GDM1 (cell line): Measurements from ENCODE around the gene APOBEC3A.
"Not testable (repeated sequence)": the region's sequence is repeated elsewhere in the genome, so short reads cannot be mapped to it uniquely, and the experiment has no call there.

Experiments used
- DNase-seq: peaks from one replicate; lab custom pipeline; 2025; lab: John Stamatoyannopoulos, UW

The APOBEC3A gene

DNA sequence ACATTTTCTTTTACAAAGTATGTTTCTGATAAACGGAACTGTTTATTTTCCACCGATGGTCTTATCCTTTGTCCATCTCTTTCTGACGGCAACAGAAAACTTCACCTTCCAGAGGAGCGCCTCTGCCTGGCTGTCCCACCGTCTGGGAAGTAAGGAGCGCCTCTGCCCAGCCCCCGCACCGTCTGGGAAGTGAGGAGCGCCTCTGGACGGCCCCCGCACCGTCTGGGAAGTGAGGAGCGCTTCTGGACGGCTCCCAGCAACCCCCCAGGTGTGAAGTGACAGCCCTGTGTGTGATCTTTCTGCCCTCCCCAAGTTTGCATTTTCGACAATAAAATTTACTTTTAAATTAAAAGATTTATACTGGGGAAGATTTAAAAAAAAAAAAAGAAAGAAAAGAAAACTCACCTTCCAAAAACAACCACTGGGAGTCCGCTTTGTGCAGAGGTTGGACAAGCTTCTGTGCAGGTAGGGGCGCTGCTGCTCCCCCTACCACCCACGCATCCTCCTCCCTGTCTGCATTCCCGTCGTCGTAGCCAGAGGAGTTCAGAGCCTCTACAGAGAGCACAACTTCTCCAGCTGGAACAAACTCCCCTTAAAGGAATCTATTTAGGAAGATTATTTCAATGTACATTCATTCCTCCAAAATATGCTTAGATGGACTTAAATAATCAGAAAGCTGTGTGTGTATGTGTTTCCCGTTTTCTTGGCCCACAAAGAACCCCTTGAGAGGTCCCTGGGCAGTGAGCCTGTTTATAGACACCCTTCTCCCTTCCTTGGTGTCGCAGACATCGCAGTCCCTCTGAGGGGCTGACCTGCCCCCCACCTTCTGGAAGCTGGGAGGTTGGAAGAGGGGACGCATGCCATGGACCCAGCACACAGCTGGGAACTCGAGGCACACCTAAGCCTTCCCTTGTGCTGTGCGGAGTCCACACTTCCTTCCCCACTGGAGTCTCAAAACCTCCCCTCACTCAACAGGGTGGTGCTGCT lies 23.9 kb downstream of the APOBEC3A start:
- DNase-seq = no peak

DNA sequence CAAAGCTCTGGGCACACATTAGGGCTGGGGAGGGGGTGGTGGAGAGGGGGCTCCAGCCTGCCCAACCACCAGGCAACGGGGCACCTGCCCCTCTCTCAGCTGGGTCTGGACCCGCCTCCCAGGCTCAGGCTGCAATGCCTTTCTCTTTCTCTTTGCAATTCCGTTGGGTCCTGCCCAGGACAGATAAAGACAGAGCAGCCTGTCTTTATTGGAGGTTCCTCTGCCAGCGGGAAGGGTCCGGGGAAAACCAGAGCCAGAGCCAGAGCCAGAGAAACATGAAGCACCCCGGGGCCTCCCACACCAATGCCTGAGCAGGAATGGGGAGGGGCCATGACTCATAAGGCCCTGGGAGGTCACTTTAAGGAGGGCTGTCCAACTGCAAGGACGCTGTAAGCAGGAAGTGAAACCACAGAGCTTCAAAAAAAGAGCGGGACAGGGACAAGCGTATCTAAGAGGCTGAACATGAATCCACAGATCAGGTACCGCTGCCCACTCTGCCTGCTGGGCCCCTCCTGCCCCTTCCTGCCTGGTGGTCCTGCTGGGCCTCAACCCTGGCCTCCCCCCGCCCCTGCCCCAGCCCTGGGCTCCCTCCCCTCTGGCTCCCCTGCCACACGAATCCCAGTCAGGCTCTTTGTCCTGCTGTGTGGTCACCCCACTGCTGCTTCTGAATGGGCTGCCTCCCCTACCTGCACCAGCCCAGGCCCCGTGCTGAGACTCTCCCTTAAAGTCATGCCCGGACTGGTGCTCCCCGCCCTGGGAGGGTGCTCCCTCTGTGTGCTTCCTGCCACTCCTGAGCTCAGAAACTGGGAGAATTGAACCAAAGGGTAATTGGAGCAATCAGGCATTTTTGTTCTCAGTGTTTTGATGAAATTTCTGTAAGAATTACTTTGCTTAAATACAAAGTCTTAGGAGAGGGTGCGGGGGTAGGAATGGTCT lies 24.9 kb downstream of the APOBEC3A start, which contains the start of gene APOBEC3B:
APOBEC3B (plus strand) TSS at position 356 of the 936 bp plus-strand sequence; CDS start at position 463, 107 bp downstream.
- DNase-seq = no peak

DNA sequence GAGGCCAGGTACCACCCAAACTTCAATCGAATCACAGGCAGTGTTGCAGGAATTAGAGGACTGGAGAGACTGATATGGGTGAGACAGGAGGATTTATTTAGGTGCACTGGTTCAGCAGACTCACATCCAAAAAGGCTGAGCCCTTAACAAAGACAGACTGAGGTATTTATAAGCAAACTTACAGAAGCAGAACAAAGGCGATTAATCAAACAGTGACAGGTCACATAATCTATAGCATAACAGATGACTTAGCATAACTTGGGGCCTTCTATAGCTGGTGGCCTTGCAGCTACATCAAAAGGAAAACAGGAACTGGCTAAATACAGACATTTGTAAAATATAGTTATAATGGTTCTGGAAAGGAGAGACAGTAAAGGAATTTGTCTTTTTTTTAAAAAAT lies 26.8 kb downstream of the APOBEC3A start:
- no peak for DNase-seq

DNA sequence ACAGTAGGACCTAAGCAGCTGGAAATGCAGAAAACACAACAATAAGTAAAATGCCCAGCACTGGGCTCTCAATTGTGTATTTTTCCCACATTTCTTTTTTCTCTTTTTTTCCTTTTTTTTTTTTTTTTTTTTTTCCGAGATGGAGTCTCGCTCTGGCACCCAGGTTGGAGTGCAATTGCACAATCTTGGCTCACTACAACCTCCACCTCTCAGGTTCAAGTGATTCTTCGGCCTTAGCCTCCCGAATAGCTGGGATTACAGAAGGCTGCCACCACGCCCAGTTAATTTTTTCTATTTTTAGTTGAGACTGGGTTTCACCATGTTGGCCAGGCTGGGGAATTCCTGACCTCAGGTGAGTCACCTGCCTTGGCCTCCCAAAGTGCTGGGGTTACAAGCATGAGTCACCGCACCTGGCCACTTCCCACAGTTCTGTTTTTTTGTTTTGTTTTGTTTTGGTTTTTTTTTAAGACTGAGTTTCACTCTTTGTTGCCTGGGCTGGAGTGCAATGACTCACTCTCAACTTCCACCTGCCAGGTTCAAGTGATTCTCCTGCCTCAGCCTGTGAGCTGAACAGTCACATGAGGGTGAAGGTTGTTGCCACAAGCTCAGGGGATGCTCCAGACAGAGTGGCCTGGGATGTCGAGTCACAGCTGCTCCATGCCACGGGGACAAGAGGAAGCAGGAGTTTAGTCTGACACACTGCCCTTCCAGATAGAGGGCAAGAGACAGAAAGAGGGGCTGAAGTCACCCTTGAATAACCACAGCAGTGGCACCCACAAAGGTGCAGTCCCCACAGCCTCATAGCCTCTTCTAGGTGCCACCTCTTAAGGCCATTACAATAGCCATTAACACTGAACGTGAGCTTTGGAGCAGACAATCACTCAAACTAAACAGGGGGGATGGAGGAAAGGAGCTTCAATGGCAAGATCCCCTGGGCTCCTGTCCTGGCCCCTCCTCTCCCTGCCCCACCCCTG lies 27.7 kb downstream of the APOBEC3A start:
- DNase-seq = not testable (repeated sequence)

DNA sequence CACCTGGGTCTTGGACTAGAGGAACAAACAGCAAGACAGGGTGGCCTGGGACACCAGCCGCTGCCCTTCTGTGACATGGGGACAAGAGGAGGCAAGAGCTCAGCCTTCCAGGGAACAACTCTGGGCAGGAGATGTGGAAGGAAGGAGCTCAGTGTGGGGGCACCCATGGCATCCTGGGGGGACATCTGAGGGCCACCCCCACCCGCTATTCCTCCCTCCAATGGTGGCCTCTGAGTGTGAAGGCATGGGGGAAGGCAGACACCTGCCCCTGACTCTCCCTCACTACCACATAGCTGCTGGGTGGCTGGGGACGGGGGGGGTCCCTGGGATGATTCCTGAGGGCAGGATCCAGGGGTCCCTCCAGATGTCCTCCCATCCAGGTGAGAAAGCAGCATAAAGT lies 29.2 kb downstream of the APOBEC3A start:
- DNase-seq = no peak

DNA sequence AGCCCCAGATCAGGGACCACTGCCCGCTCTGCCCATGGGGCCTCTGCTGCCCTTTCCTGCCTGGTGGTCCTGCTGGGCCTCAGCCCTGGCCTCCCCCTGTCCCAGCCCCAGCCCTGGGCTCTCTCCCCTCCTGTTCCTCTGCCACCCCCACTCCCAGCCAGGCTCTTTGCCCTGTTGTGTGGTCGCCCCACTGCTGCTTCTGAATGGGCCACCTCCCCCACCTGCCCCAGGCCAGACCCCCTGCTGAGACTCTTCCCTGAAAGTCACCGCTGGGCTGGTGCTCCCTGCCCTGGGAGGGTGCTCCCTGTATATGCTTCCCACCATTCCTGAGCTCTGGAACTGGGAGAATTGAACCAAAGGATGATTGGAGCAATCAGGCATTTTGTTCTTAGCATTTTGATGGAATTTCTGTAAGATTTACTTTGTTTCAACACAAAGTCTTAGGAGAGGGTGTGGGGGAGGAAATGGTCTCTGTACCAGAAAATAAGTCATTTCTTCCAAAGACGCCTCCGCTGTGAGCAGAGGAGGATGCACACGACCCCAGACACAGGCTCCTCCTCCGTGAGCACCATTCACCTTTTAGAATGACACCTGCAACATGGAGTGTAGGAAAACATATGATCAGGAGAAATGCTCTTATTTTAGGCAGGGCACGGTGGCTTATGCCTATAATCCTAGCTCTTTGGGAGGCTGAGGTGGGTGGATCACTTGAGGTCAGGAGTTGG lies 29.9 kb downstream of the APOBEC3A start:
- DNase-seq = no peak

DNA sequence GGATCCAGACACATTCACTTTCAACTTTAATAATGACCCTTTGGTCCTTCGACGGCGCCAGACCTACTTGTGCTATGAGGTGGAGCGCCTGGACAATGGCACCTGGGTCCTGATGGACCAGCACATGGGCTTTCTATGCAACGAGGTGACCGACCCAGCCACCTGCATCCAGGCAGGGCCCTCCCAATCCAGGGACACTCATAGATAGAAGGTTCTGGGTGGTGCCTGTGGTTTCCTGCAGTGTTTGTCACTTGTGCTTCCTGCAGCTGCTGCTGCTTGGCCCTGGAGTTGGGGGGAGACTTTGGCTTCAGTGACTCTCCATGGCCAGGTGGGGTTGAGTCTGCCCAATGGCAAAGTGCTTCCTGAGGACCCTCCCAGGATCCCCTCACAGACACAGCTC lies 32.1 kb downstream of the APOBEC3A start:
- DNase-seq = no peak

DNA sequence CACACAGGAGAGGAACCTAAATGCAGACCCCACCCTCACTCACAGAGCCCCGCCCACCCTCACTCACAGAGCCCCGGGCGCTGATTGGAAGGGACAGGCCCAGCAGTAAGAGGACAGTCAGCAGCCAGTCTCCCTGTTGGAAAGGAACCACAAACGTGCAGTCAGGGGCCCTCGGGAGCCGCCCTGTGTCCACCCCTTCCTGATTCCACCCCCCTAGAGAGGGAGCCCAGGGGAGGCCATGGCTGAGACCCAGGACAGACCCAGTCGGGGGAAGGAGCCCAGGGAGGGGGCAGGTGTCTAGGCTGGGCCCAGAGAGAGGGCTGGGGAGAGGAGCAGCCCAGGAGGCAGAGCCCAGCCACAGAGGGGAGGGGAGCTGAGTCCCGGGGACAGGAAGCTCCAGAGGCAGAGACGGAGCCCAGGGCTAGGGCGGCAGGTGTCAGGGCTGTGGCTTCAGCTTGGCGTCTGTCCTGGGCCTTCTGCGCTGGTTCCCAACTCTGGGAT lies 35.5 kb downstream of the APOBEC3A start:
- not testable (repeated sequence) for DNase-seq

DNA sequence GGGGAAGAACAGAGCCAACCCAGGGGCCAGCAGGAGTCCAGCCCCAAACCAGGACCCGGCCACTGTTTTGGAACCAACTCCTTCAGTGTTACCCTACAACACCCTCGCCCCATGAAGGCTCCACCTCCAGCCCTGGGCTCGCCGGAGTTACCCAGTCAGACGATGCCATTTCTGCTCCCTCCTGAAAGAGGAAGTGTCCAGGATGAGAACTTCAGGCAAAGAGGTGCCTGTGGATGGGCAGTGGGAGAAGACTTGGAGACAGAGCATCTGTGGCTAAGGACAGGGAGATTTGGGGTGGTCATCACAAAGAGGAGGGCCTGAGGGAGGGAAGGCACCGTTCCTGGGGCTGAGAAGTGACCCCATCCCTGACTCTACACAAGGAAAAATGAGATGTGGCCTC lies 38.7 kb downstream of the APOBEC3A start:
- DNase-seq = no peak

DNA sequence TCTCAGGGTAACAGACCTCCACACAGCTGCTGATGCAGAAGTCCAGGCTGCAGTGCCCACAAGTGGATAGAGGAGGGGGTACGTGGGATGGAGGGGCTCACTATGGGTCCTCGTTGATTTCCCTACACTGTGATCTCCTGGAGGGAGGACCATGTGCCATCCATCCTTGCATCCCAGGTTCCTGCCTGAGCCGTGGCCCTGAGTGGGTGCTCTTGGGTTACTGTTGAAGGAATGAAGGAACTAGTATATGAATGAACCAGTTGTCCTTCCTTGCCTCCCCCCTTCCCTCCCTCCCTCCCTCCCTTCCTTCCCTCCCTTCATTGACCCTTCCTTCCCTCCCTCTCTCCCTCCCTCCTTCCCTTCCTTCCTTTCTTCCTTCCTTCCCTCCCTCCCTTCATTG lies 40.1 kb downstream of the APOBEC3A start:
- DNase-seq = no peak

DNA sequence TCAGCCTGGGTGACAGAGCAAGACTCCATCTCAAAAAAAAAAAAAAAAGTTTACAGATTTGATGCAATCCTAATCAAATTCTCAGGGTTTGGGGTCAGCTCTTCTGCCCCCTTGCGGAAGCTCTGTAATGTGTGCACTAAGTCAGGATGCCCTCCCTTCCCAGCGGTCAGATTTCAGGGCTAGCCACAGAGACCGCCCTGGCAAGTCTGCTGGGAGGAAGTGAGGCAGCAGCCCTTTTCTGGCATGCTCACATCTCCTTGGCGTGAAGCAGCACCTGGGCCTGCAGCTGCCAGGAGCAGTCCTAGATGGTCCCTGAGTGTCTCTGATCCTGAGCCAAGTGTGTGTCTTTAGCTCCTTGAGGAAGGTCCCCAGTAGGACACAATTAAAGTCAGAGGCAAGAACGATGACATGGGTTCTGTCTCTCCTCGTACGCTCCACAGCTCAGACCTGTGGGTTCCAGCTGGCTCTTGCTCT lies 45.8 kb downstream of the APOBEC3A start:
- DNase-seq = peak; percentile 74

DNA sequence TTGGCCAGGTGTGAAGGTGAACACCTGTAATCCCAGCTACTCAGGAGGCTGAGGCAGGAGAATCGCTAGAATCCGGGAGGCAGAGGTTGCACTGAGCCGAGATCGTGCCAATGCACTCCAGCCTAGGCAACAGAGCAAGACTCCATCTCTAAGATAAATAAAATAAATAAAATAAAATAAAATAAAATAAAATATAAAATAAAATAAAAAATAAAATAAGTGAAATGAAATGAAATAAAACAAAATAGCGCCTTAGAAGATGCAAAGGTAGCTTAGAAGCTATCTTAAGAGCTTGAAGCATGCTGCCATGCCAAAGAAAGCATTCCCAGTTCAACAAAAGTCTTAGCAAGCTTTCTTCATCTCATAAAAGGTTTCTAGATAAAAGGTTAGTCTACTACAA lies 49.8 kb downstream of the APOBEC3A start:
- DNase-seq = no peak

DNA sequence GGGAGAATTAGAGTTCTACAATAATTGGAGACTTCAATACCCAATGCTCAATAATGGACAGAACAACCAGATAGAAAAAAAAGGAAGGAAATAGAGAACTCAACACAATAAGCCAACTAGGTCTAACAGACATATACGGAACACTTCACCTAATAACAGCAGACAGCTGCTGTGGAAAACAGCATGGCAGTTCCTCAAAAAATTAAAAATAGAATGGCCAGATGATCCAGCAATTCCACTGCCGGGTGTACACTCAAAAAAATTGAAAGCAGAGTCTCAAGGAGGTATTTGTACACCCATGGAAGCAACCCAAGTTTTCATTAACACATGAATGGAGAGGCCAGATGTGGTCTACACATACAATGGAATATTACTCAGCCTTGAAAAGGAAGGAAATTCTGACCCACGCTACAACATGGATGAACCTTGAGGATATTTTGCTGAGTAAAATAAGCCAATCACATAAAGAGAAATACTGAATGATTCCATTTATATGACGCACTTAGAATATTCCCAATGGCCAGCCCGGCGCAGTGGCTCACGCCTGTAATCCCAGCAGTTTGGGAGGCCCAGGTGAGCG lies 51.0 kb downstream of the APOBEC3A start:
- DNase-seq = not testable (repeated sequence)

DNA sequence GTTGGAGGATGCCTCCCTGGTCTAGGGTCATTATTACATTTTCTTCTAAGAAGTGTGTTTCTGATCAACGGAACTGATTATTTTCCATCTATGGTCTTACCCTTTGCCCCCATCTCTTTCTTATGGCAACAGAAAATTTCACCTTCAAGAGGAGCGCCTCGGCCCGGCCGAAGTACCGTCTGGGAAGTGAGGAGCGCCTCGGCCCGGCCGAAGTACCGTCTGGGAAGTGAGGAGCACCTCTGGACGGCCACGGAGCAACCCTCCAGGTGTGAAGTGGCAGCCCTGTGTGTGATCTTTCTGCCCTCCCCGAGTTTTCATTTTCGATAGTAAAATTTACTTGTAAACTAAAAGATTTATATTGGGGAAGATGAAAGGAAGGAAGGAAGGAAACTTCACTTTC lies 53.5 kb downstream of the APOBEC3A start:
- no peak for DNase-seq
